Stomach smooth muscle (tissue), 2 donors: ENCODE measurements around the gene FURIN.

Source experiments
- H3K27ac ChIP-seq: one replicate; pipeline ENCODE4 v1.7.0; 2013; ENCODE audit warnings: mild to moderate bottlenecking, low read length, inconsistent platforms
- H3K27me3 ChIP-seq, 2 donors: one replicate each; pipeline ENCODE4 v1.7.0; 2013; ENCODE audit warnings: low read length in 2 of 2; ENCODE audit not compliant: insufficient read depth in 2 of 2, control insufficient read depth in 1 of 2
- H3K36me3 ChIP-seq, 2 donors: one replicate each; pipeline ENCODE4 v1.7.0; 2013; ENCODE audit warnings: low read length in 2 of 2; ENCODE audit not compliant: control insufficient read depth in 2 of 2, insufficient read depth in 2 of 2
- H3K4me1 ChIP-seq: one replicate; pipeline ENCODE4 v1.7.0; 2013; ENCODE audit warnings: low read length; ENCODE audit not compliant: control insufficient read depth, insufficient read depth
- H3K4me3 ChIP-seq, 2 donors: one replicate each; pipeline ENCODE4 v1.7.0; 2013; ENCODE audit warnings: low read length in 2 of 2
- H3K9ac ChIP-seq, 2 donors: one replicate each; pipeline ENCODE4 v1.7.0; 2013; ENCODE audit warnings: low read length in 2 of 2, mild to moderate bottlenecking in 1 of 2
- H3K9me3 ChIP-seq, 2 donors: one replicate each; pipeline ENCODE4 v1.7.0; 2013; ENCODE audit warnings: low read length in 2 of 2; ENCODE audit not compliant: control insufficient read depth in 2 of 2
- donor health status: healthy.
- donor health status: Pancreatic carcinoma.

FURIN gene

GRCh38 chr15:90910441-90911301, 42.3 kb downstream of the FURIN start:
- peaks cover 73 to 83% of the 10 kb centered on the region in 2 donors for H3K36me3 ChIP-seq
- no peaks in the 10 kb centered on the region for H3K9me3 ChIP-seq
- H3K27me3 ChIP-seq, result no peaks in the 10 kb centered on the region
- no peak overlapping the region for H3K4me3 ChIP-seq
- no peaks in the 10 kb centered on the region for H3K4me1 ChIP-seq
- no peak overlapping the region for H3K27ac ChIP-seq
- no peak overlapping the region for H3K9ac ChIP-seq

- Histone ChIP-seq H3K27ac (no peak overlapping the region), H3K27me3 (no peaks in the 10 kb centered on the region), H3K9ac (no peak overlapping the region), H3K9me3 (no peaks in the 10 kb centered on the region), H3K4me3 (no peak overlapping the region), H3K4me1 (no peaks in the 10 kb centered on the region), H3K36me3 (peaks cover 72 to 84% of the 10 kb centered on the region in 2 donors)
These were observed 42.9 kb downstream of the FURIN start for GRCh38 chr15:90911302-90911623.

- H3K36me3 ChIP-seq, result peaks cover 65 to 84% of the 10 kb centered on the region in 2 donors
- no peaks in the 10 kb centered on the region for H3K4me1 ChIP-seq
- no peaks in the 10 kb centered on the region for H3K9me3 ChIP-seq
- H3K27me3 ChIP-seq, result no peaks in the 10 kb centered on the region
- no peak overlapping the region for H3K4me3 ChIP-seq
- no peak overlapping the region for H3K9ac ChIP-seq
- no peak overlapping the region for H3K27ac ChIP-seq
These were observed 43.8 kb downstream of the FURIN start for GRCh38 chr15:90911906-90912769.

- Histone ChIP-seq H3K36me3 (peaks cover 65 to 84% of the 10 kb centered on the region in 2 donors), H3K9me3 (no peaks in the 10 kb centered on the region), H3K27ac (no peak overlapping the region), H3K9ac (no peak overlapping the region), H3K4me1 (no peaks in the 10 kb centered on the region), H3K27me3 (no peaks in the 10 kb centered on the region), H3K4me3 (no peak overlapping the region)
These were observed 44.3 kb downstream of the FURIN start for GRCh38 chr15:90912770-90913075.

- Histone ChIP-seq H3K27ac (no peak overlapping the region), H3K4me1 (no peaks in the 10 kb centered on the region), H3K36me3 (peaks cover 72 to 86% of the 10 kb centered on the region in 2 donors)
These were observed 45.1 kb downstream of the FURIN start for GRCh38 chr15:90913398-90913944.

GRCh38 chr15:90914305-90915080, 46.1 kb downstream of the FURIN start:
- Histone ChIP-seq H3K36me3 (peaks cover 74 to 90% of the 10 kb centered on the region in 2 donors), H3K27ac (no peak overlapping the region), H3K4me3 (no peak overlapping the region), H3K9me3 (no peaks in the 10 kb centered on the region), H3K4me1 (no peaks in the 10 kb centered on the region), H3K27me3 (no peaks in the 10 kb centered on the region), H3K9ac (no peak overlapping the region)

More at GRCh38 chr15:90913398-90913944, 45.1 kb downstream of the FURIN start:
- Histone ChIP-seq H3K4me3 (no peak overlapping the region), H3K27me3 (no peaks in the 10 kb centered on the region), H3K9ac (no peak overlapping the region), H3K9me3 (no peaks in the 10 kb centered on the region)

- no peaks in the 10 kb centered on the region for H3K27me3 ChIP-seq
- H3K9ac ChIP-seq, result no peak overlapping the region
- H3K9me3 ChIP-seq, result no peaks in the 10 kb centered on the region
- H3K4me3 ChIP-seq, result no peak overlapping the region
- H3K36me3 ChIP-seq, result peaks cover 75 to 92% of the 10 kb centered on the region in 2 donors
- no peak overlapping the region for H3K27ac ChIP-seq
- no peaks in the 10 kb centered on the region for H3K4me1 ChIP-seq
These were observed 46.9 kb downstream of the FURIN start for GRCh38 chr15:90915216-90915807.

- Histone ChIP-seq H3K27me3 (no peaks in the 10 kb centered on the region), H3K27ac (no peak overlapping the region), H3K4me1 (no peaks in the 10 kb centered on the region), H3K9me3 (no peaks in the 10 kb centered on the region), H3K4me3 (no peak overlapping the region), H3K9ac (no peak overlapping the region), H3K36me3 (peaks cover 70 to 91% of the 10 kb centered on the region in 2 donors)
These were observed 47.5 kb downstream of the FURIN start for GRCh38 chr15:90915808-90916440.

- H3K9me3 ChIP-seq, result no peaks in the 10 kb centered on the region
- H3K4me3 ChIP-seq, result no peak overlapping the region
- H3K36me3 ChIP-seq, result peaks cover 64 to 90% of the 10 kb centered on the region in 2 donors
- H3K27me3 ChIP-seq, result no peaks in the 10 kb centered on the region
- H3K27ac ChIP-seq, result no peak overlapping the region
- H3K4me1 ChIP-seq, result no peaks in the 10 kb centered on the region
- H3K9ac ChIP-seq, result no peak overlapping the region
These were observed 48.1 kb downstream of the FURIN start for GRCh38 chr15:90916461-90916860.

GRCh38 chr15:90917569-90917968, 49.2 kb downstream of the FURIN start:
- no peaks in the 10 kb centered on the region for H3K27me3 ChIP-seq
- no peak overlapping the region for H3K27ac ChIP-seq
- H3K9me3 ChIP-seq, result no peaks in the 10 kb centered on the region
- no peak overlapping the region for H3K4me3 ChIP-seq
- H3K36me3 ChIP-seq, result peaks cover 53 to 79% of the 10 kb centered on the region in 2 donors
- H3K9ac ChIP-seq, result no peak overlapping the region
- H3K4me1 ChIP-seq, result no peaks in the 10 kb centered on the region
